ENCODE measurements around the gene RP9. TPM values are rescaled to one million over a fixed set of nuclear protein-coding genes. Genes with fewer than 3 reads are reported as not detected.

The RP9 gene
- total and polyA plus RNA-seq, 2 of the 4 experiments (the other 2 are of a cell fraction): 9.5 to 18.1 TPM

- no peak overlapping the region for H3K4me3 ChIP-seq (ENCODE audit: insufficient read depth, low read depth, low read length)
- H3K9me1 ChIP-seq (ENCODE audit: insufficient read depth, low read length): no peaks in the 10 kb centered on the region
- H2AK5ac ChIP-seq (ENCODE audit: low read depth, low read length): no peak overlapping the region
- ChIA-PET POLR2A (ENCODE audit: unreplicated experiment) (no interaction called here), CTCF (no interaction called here)
- DNase-seq: no peak
- H3K56ac ChIP-seq (ENCODE audit: extremely low read depth, insufficient read depth, low read length): no peak overlapping the region
- H3K36me3 ChIP-seq (ENCODE audit: control insufficient read depth, insufficient read depth, low read length): no peaks in the 10 kb centered on the region
- no peak overlapping the region for H3K4ac ChIP-seq (ENCODE audit: low read depth, low read length)
- H3K14ac ChIP-seq (replicated peaks; ENCODE audit: low read depth, low read length): no peak overlapping the region
- H2AK9ac ChIP-seq (replicated peaks; ENCODE audit: low read depth, low read length, poor library complexity): no peak overlapping the region
- no peak overlapping the region for H3K18ac ChIP-seq (ENCODE audit: low read depth, low read length)
- H3K4me2 ChIP-seq (ENCODE audit: low read depth, low read length): no peak overlapping the region
- no peak overlapping the region for H3K27ac ChIP-seq (ENCODE audit: insufficient read depth, low read length)
- no peak for ATAC-seq (ENCODE audit: low read depth)
- 60% methylated on average over 1 of the region's 3 CpGs; no CpG with 5 or more reads in 1 of the 2 experiments for WGBS, 2 experiments (ENCODE audit: extremely low coverage in 2 of 2, insufficient read length in 1 of 2)
- no peak overlapping the region for H4K5ac ChIP-seq (ENCODE audit: low read depth, low read length)
- TF ChIP-seq BHLHE40 (IDR thresholded peaks at IDR 0.05; ENCODE audit: low read depth, low read length) (no peak), MXI1 (IDR thresholded peaks at IDR 0.05; ENCODE audit: borderline replicate concordance, low read depth, low read length) (no peak), CEBPB (IDR thresholded peaks at IDR 0.05; ENCODE audit: low read depth, low read length) (no peak), SMC3 (IDR thresholded peaks at IDR 0.05; ENCODE audit: low read depth, low read length) (no peak), RFX5 (IDR thresholded peaks at IDR 0.05; ENCODE audit: low read depth, low read length) (no peak), USF2 (IDR thresholded peaks at IDR 0.05; ENCODE audit: low read depth, low read length) (no peak), RCOR1 (IDR thresholded peaks at IDR 0.05; ENCODE audit: insufficient replicate concordance, low read length) (no peak), POLR2A (IDR thresholded peaks at IDR 0.05; ENCODE audit: low read depth, low read length) (no peak), RAD21 (IDR thresholded peaks at IDR 0.05; ENCODE audit: low read length) (no peak), MAZ (IDR thresholded peaks at IDR 0.05; ENCODE audit: borderline replicate concordance, low read depth, low read length) (no peak), CHD1 (IDR thresholded peaks at IDR 0.05; ENCODE audit: low read depth, low read length) (no peak), MAFK (IDR thresholded peaks at IDR 0.05; ENCODE audit: low read depth, low read length) (no peak)
- no peak overlapping the region; the same call in 2 of the 3 replicates for H2BK15ac ChIP-seq (ENCODE audit: low read depth, low read length)
- H3K27me3 ChIP-seq (ENCODE audit: control insufficient read depth, insufficient read depth, low read length): peaks cover 6% of the 10 kb centered on the region
- peaks cover 11% of the 10 kb centered on the region for H4K20me1 ChIP-seq (ENCODE audit: insufficient read depth, low read length)
- H4K8ac ChIP-seq (ENCODE audit: low read depth in 2 of 2, low read length in 2 of 2): no peak overlapping the region
- no TSS peak for BruUV-seq (replicated peaks)
- H3K23ac ChIP-seq (ENCODE audit: low read depth, low read length): no peak overlapping the region
- H3K79me1 ChIP-seq (ENCODE audit: low read depth in 1 of 2, low read length in 2 of 2): peaks cover 10 to 19% of the 10 kb centered on the region in 2 experiments; a peak in 3 of 4 replicates
- H2BK120ac ChIP-seq (ENCODE audit: low read depth, low read length): no peak overlapping the region
- H3K9ac ChIP-seq (ENCODE audit: low read depth, low read length): no peak overlapping the region
- H2AFZ ChIP-seq (replicated peaks; ENCODE audit: low read length, poor library complexity): no peak overlapping the region
- in situ Hi-C loops (cut with MboI; ENCODE audit: low sequenced_read_pairs): no loop called here
- no peaks in the 10 kb centered on the region for H3K9me3 ChIP-seq (ENCODE audit: control insufficient read depth, insufficient read depth, low read length)
- dilution Hi-C loops (cut with HindIII; ENCODE audit: low sequenced_read_pairs, unreplicated experiment): no loop called here
- H4K91ac ChIP-seq (ENCODE audit: insufficient read depth, low read depth, low read length): no peak overlapping the region
- no peak overlapping the region for H2BK20ac ChIP-seq (ENCODE audit: low read depth, low read length)
- H2BK5ac ChIP-seq (ENCODE audit: low read depth, low read length, poor library complexity, severe bottlenecking): no peak overlapping the region
- H3K4me1 ChIP-seq (ENCODE audit: control insufficient read depth, insufficient read depth, low read length): peaks cover 6% of the 10 kb centered on the region
- intact Hi-C loops (cut with micrococcal nuclease): no loop called here
Measured at GRCh38 chr7:33111614-33112013, 2.4 kb upstream of the RP9 start.
